ENCODE data around the gene PDSS2. TPM values are rescaled to one million over a fixed set of nuclear protein-coding genes. Genes with fewer than 3 reads are reported as not detected.
"Not testable (repeated sequence)": the region's sequence is repeated elsewhere in the genome, so short reads cannot be mapped to it uniquely, and the experiment has no call there.

The PDSS2 gene
- total RNA-seq, 6 experiments from 2014 or later: 13.3 to 16.9 (median 14.6) TPM

- H3K4me1 Mint-ChIP-seq (ENCODE audit: low read depth): peaks cover 13% of the 10 kb centered on the region
- no peaks in the 10 kb centered on the region for H3K9me3 Mint-ChIP-seq
- H3K27ac Mint-ChIP-seq: no peak overlapping the region
- no peak for DNase-seq
- TF ChIP-seq, protein P1, sequence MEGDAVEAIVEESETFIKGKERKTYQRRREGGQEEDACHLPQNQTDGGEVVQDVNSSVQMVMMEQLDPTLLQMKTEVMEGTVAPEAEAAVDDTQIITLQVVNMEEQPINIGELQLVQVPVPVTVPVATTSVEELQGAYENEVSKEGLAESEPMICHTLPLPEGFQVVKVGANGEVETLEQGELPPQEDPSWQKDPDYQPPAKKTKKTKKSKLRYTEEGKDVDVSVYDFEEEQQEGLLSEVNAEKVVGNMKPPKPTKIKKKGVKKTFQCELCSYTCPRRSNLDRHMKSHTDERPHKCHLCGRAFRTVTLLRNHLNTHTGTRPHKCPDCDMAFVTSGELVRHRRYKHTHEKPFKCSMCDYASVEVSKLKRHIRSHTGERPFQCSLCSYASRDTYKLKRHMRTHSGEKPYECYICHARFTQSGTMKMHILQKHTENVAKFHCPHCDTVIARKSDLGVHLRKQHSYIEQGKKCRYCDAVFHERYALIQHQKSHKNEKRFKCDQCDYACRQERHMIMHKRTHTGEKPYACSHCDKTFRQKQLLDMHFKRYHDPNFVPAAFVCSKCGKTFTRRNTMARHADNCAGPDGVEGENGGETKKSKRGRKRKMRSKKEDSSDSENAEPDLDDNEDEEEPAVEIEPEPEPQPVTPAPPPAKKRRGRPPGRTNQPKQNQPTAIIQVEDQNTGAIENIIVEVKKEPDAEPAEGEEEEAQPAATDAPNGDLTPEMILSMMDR (IDR thresholded peaks at IDR 0.05): no peak
- H3K27me3 Mint-ChIP-seq (ENCODE audit: insufficient read depth): peaks cover 2% of the 10 kb centered on the region
- H3K36me3 Mint-ChIP-seq (ENCODE audit: low read depth): no peaks in the 10 kb centered on the region
- no peak overlapping the region for H3K4me3 Mint-ChIP-seq
Observed at GRCh38 chr6:107314531-107314939, 144.8 kb downstream of the PDSS2 start.

DNA sequence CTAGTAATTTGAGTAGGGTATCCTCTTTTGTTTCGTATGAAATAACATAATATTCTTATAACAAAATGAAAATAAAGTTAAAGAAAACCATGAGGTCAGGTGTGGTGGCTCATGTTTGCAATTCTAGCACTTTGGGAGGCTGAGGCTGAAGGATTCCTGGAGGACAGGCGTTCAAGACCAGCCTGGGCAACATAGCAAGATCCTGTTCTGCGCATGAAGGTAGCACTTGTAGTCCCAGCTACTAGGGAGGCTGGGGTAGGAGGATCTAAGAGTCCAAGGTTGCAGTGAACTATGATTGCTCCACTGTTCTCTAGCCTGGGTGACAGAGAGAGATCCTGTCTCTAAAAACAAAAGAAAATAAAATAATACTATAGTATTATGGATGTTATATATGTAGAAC, 145.6 kb downstream of the PDSS2 start:
- TF ChIP-seq, protein P1 (IDR thresholded peaks at IDR 0.05): no peak
- no peaks in the 10 kb centered on the region for H3K9me3 Mint-ChIP-seq
- peaks cover 2% of the 10 kb centered on the region for H3K27me3 Mint-ChIP-seq (ENCODE audit: insufficient read depth)
- DNase-seq: no peak
- no peak overlapping the region for H3K4me3 Mint-ChIP-seq
- no peaks in the 10 kb centered on the region for H3K36me3 Mint-ChIP-seq (ENCODE audit: low read depth)
- H3K27ac Mint-ChIP-seq: no peak overlapping the region
- peaks cover 8% of the 10 kb centered on the region for H3K4me1 Mint-ChIP-seq (ENCODE audit: low read depth)

- Mint-ChIP-seq H3K4me3 (no peak overlapping the region), H3K4me1 (ENCODE audit: low read depth) (peaks cover 12% of the 10 kb centered on the region), H3K9me3 (no peaks in the 10 kb centered on the region), H3K27ac (no peak overlapping the region), H3K27me3 (ENCODE audit: insufficient read depth) (no peaks in the 10 kb centered on the region; the same call in 1 of the 2 replicates), H3K36me3 (ENCODE audit: low read depth) (no peaks in the 10 kb centered on the region)
- DNase-seq: no peak
- TF ChIP-seq, protein P1 (IDR thresholded peaks at IDR 0.05): no peak
Observed at GRCh38 chr6:107310362-107310761, 149.0 kb downstream of the PDSS2 start.

DNA sequence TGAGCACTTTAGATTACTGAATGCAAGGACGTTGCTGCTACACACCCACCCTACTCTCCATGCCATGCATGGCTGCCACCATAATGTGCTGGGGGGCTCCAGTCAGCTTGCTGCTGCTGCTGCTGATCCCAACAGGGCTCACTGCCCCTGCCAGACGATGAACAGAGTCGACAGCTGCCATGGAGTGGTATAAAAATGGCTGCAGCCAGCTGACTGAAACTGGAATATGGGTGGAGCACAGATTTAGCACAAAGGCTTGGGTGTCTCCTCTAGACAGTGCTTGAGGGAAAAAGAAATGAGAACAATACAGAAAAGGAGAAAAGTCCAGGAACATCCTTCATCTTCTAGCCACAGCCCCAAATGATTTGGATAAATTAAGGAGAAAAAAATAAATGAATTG, 150.7 kb downstream of the PDSS2 start:
- TF ChIP-seq, protein P1 (IDR thresholded peaks at IDR 0.05): no peak
- Mint-ChIP-seq H3K4me3 (no peak overlapping the region), H3K4me1 (ENCODE audit: low read depth) (peaks cover 25% of the 10 kb centered on the region)

GRCh38 chr6:107305994-107306393, 153.4 kb downstream of the PDSS2 start:
- not testable (repeated sequence) for H3K36me3 Mint-ChIP-seq (ENCODE audit: low read depth); DNase-seq; H3K27ac Mint-ChIP-seq; H3K27me3 Mint-ChIP-seq (ENCODE audit: insufficient read depth); H3K4me3 Mint-ChIP-seq; H3K9me3 Mint-ChIP-seq
- peaks cover 25% of the 10 kb centered on the region for H3K4me1 Mint-ChIP-seq (ENCODE audit: low read depth)

More for the DNA sequence above, 150.7 kb downstream of the PDSS2 start:
- no peaks in the 10 kb centered on the region for H3K9me3 Mint-ChIP-seq
- no peak overlapping the region for H3K27ac Mint-ChIP-seq
- H3K27me3 Mint-ChIP-seq (ENCODE audit: insufficient read depth): no peaks in the 10 kb centered on the region; the same call in 1 of the 2 replicates
- H3K36me3 Mint-ChIP-seq (ENCODE audit: low read depth): no peaks in the 10 kb centered on the region
- no peak for DNase-seq

GRCh38 chr6:107305391-107305790, 154.0 kb downstream of the PDSS2 start:
- no peaks in the 10 kb centered on the region for H3K27me3 Mint-ChIP-seq (ENCODE audit: insufficient read depth)
- no peak overlapping the region for H3K4me3 Mint-ChIP-seq
- TF ChIP-seq, protein P1 (IDR thresholded peaks at IDR 0.05): no peak
- no peaks in the 10 kb centered on the region for H3K9me3 Mint-ChIP-seq
- no peak overlapping the region for H3K27ac Mint-ChIP-seq
- H3K4me1 Mint-ChIP-seq (ENCODE audit: low read depth): peaks cover 25% of the 10 kb centered on the region
- DNase-seq: no peak
- no peaks in the 10 kb centered on the region for H3K36me3 Mint-ChIP-seq (ENCODE audit: low read depth)

Measured in HFFc6 (cell line).